Ramos (cell line): ENCODE measurements around the gene PF4V1.
"Not testable (repeated sequence)": the region's sequence is repeated elsewhere in the genome, so short reads cannot be mapped to it uniquely, and the experiment has no call there.

Experiments used
- in situ Hi-C: fragments of 300-500 bp; cut with MboI; formaldehyde crosslinking; loops from one replicate; pipeline ENCODE4 v1.14.3; 2022; ENCODE audit warnings: low sequenced_read_pairs; ENCODE audit not compliant: unreplicated experiment

The PF4V1 gene

GRCh38 chr4:73899338-73899737, 46.2 kb downstream of the PF4V1 start:
- in situ Hi-C loops = not testable (repeated sequence)

- in situ Hi-C loops = no loop called here
Observed at GRCh38 chr4:73901031-73901430, 47.9 kb downstream of the PF4V1 start.

- in situ Hi-C loops = no loop called here
Observed at GRCh38 chr4:73902038-73902637, 49.0 kb downstream of the PF4V1 start.

- in situ Hi-C loops = no loop called here
Observed at GRCh38 chr4:73902817-73903547, 49.9 kb downstream of the PF4V1 start.
